ENCODE data around the gene TATDN3. TPM values are rescaled to one million over a fixed set of nuclear protein-coding genes. Genes with fewer than 3 reads are reported as not detected.

TATDN3 gene
- total and polyA plus RNA-seq, 2 of the 8 experiments (the other 6 are each of a cell fraction or from before 2014, with no cell fraction given), result 6.9 to 19.4 TPM

GRCh38 chr1:212820969-212821368 is 29.3 kb downstream of the TATDN3 start:
- Histone ChIP-seq H3K4me3 (ENCODE audit: extremely low read depth in 1 of 4, insufficient read depth in 2 of 4, low read depth in 3 of 4, low read length in 4 of 4) (no peak overlapping the region), H2BK5ac (ENCODE audit: low read depth, low read length) (no peak overlapping the region), H3K4ac (replicated peaks; ENCODE audit: insufficient read length, low read depth, low read length) (no peak overlapping the region), H2BK20ac (ENCODE audit: low read length) (no peak overlapping the region), H3K4me2 (ENCODE audit: insufficient read depth in 1 of 2, low read depth in 2 of 2, low read length in 2 of 2) (no peak overlapping the region), H2BK12ac (ENCODE audit: low read depth, low read length) (no peak overlapping the region), H4K91ac (replicated peaks; ENCODE audit: insufficient read length, low read length) (no peak overlapping the region), H3K23ac (ENCODE audit: insufficient read length) (no peak overlapping the region), H3K27ac (ENCODE audit: low read depth, low read length) (no peak overlapping the region), H4K20me1 (replicated peaks in 1 of 2; ENCODE audit: control insufficient read depth in 1 of 2, insufficient read depth in 2 of 2, low read length in 2 of 2) (no peaks in the 10 kb centered on the region), H2AK5ac (ENCODE audit: low read depth, low read length) (no peak overlapping the region), H3K4me1 (replicated peaks in 1 of 4; ENCODE audit: control insufficient read depth in 3 of 4, insufficient read depth in 4 of 4, low read length in 3 of 4) (peaks cover 0 to 2% (median 0%) of the 10 kb centered on the region in 4 experiments; a peak in 1 of 7 replicates), H3K9ac (replicated peaks in 1 of 4; ENCODE audit: extremely low read depth in 1 of 4, low read depth in 3 of 4, low read length in 3 of 4) (no peak overlapping the region), H3K27me3 (replicated peaks in 1 of 4; ENCODE audit: control insufficient read depth in 3 of 4, extremely low read depth in 1 of 4, insufficient read depth in 3 of 4, low read length in 3 of 4) (no peaks in the 10 kb centered on the region), H3K56ac (replicated peaks; ENCODE audit: insufficient read length, low read depth, low read length) (no peak overlapping the region), H4K8ac (ENCODE audit: extremely low read depth, insufficient read depth, low read length) (no peak overlapping the region), H3K36me3 (ENCODE audit: control insufficient read depth in 2 of 4, insufficient read depth in 4 of 4, low read length in 3 of 4) (no peaks in the 10 kb centered on the region; a peak in 2 of 8 replicates), H3K9me3 (ENCODE audit: insufficient read depth in 2 of 2, low read depth in 1 of 2, low read length in 1 of 2) (no peaks in the 10 kb centered on the region), H2BK120ac (replicated peaks; ENCODE audit: low read depth, low read length) (no peak overlapping the region), H2BK15ac (ENCODE audit: low read length) (no peak overlapping the region), H2AFZ (ENCODE audit: low read length) (no peak overlapping the region), H4K5ac (ENCODE audit: insufficient read length, low read depth, low read length) (no peak overlapping the region), H3K79me1 (ENCODE audit: low read depth, low read length) (no peaks in the 10 kb centered on the region), H3K23me2 (ENCODE audit: low read depth, low read length) (no peaks in the 10 kb centered on the region), H3K18ac (ENCODE audit: extremely low read depth, low read length) (no peak overlapping the region), H3K14ac (ENCODE audit: insufficient read length) (no peak overlapping the region), H3K79me2 (ENCODE audit: control insufficient read depth in 1 of 2, insufficient read depth in 2 of 2, low read length in 2 of 2) (no peaks in the 10 kb centered on the region)
- WGBS, 2 experiments (ENCODE audit: extremely low coverage in 1 of 2, insufficient coverage in 1 of 2, insufficient read length in 1 of 2, insufficient replicate concordance in 2 of 2, low coverage in 1 of 2, low lambda C conversion rate in 2 of 2, missing lambda C conversion rate in 1 of 2), result 96% methylated on average over 2 of the region's 2 CpGs; no CpG with 5 or more reads in 1 of the 2 experiments
- POLR2A ChIA-PET (ENCODE audit: partially characterized antibody), result interaction anchor here (0.9 to 1.8 kb wide), 2 partner anchors 10 to 23 kb away, joined by 3 to 4 read pairs; no protein-coding TSS in a partner anchor
- DNase-seq (ENCODE audit: low read depth in 1 of 2, low spot score in 2 of 2) (no peak), FAIRE-seq (no peak)
- CTCF ChIA-PET (ENCODE audit: partially characterized antibody), result interaction anchor here (0.9 to 1.2 kb wide), 3 partner anchors 17 to 174 kb away, joined by 3 read pairs; no protein-coding TSS in a partner anchor
- no peak for TF ChIP-seq PHF8 (conservative IDR thresholded peaks at IDR 0.05; ENCODE audit: low read depth, low read length)
- TF ChIP-seq CHD2 (IDR thresholded peaks at IDR 0.05; ENCODE audit: low read length), result no peak
- TF ChIP-seq CREB1 (IDR thresholded peaks at IDR 0.05), result no peak
- TF ChIP-seq, protein P1, sequence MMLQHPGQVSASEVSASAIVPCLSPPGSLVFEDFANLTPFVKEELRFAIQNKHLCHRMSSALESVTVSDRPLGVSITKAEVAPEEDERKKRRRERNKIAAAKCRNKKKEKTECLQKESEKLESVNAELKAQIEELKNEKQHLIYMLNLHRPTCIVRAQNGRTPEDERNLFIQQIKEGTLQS (IDR thresholded peaks at IDR 0.05; ENCODE audit: insufficient read depth, low read depth, low read length), result no peak
- TF ChIP-seq ASH2L (IDR thresholded peaks at IDR 0.05; ENCODE audit: low read length), result no peak
- TF ChIP-seq MAFK (IDR thresholded peaks at IDR 0.05; ENCODE audit: low read depth, low read length), result no peak
- no peak for TF ChIP-seq RBBP5 (IDR thresholded peaks at IDR 0.05; ENCODE audit: borderline replicate concordance, low read depth, low read length)
- TF ChIP-seq KDM4A (IDR thresholded peaks at IDR 0.05; ENCODE audit: low read depth, low read length, severe bottlenecking), result no peak
- TF ChIP-seq TEAD4 (IDR thresholded peaks at IDR 0.05; ENCODE audit: low read depth, low read length), result no peak
- no peak for TF ChIP-seq CBX8 (IDR thresholded peaks at IDR 0.05; ENCODE audit: borderline replicate concordance, low read depth, low read length)
- no peak for TF ChIP-seq TAF1 (IDR thresholded peaks at IDR 0.05; ENCODE audit: low read depth, low read length)
- no peak for TF ChIP-seq RNF2 (IDR thresholded peaks at IDR 0.05; ENCODE audit: borderline replicate concordance, low read depth, low read length, missing control alignments, poor library complexity, severe bottlenecking)
